Right lobe of liver (tissue), 4 donors: ENCODE results near the gene HK1.

Source experiments
- POLR2A ChIP-seq: fragments of 450-650 bp; IDR thresholded peaks from one replicate; pipeline ENCODE4 v1.6.1; 2017; ENCODE audit warnings: antibody characterized with exemption, mild to moderate bottlenecking
- TF ChIP-seq, protein P1 (sequence below), 4 donors: fragments of 200-600 bp in 3 of 4; fragments of 450-650 bp in 1 of 4; IDR thresholded peaks; one replicate each; pipeline versions ENCODE4 v1.5.1 to v1.8.0; 2016 to 2022; ENCODE audit warnings: antibody characterized with exemption in 4 of 4, mild to moderate bottlenecking in 2 of 4
- donor health status: DM: no; HTN: no; CAD: no.
- donor health status: DM: no; HTN: no; CAD: no.
- donor health status: DM: no; HTN: yes; CAD: no.

DNA sequence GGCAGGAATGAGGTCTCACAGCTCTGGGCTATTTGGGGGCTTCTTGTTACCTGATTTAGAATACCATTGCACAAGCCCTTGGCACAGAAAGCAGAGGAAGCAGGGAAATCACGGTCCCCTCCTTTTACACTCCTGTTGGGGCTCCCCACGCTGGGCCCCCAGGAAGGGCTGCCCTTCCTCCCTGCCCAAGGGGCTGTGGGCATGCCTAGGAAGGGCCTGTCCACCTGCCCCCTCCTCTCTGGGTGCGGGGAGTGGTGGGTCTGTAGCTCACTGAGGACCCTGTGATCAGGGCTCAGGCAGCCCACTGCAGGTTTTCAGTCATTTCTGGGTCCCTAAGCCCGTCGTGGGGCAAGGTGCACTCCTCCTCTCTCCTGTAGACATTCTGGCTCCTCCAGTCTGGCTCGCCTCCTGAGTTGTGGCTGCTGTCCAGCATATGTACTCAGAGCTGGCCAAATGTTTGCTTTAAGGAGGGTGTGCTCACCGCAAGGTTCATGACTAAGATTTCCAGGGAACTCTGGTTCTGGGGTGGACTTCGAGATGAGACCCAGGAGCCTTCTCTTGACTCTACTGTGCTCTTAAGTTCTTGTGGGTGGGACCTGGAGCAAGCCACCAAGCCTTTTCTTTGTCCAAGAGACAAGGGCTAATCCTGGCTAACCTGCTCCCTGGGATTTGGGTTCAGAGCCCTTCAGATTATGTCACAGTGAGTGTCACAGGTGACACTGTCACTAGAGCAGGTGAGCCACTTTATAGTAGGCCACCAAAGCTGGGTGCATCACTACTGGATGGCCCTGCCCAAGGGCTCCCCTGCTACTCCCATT lies 82.4 kb downstream of the HK1 start:
- TF ChIP-seq, protein P1, sequence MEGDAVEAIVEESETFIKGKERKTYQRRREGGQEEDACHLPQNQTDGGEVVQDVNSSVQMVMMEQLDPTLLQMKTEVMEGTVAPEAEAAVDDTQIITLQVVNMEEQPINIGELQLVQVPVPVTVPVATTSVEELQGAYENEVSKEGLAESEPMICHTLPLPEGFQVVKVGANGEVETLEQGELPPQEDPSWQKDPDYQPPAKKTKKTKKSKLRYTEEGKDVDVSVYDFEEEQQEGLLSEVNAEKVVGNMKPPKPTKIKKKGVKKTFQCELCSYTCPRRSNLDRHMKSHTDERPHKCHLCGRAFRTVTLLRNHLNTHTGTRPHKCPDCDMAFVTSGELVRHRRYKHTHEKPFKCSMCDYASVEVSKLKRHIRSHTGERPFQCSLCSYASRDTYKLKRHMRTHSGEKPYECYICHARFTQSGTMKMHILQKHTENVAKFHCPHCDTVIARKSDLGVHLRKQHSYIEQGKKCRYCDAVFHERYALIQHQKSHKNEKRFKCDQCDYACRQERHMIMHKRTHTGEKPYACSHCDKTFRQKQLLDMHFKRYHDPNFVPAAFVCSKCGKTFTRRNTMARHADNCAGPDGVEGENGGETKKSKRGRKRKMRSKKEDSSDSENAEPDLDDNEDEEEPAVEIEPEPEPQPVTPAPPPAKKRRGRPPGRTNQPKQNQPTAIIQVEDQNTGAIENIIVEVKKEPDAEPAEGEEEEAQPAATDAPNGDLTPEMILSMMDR (IDR thresholded peaks at IDR 0.05) = no peak
- no peak for TF ChIP-seq POLR2A
